GM20431 (cell line): ENCODE results near the gene TMEM207.

Experiments
- in situ Hi-C: fragments of 300-500 bp; cut with MseI, MboI; formaldehyde crosslinking; loops from one replicate; pipeline ENCODE4 v1.15.0; 2020; ENCODE audit warnings: low sequenced_read_pairs; ENCODE audit not compliant: unreplicated experiment

Gene TMEM207

GRCh38 chr3:190446573-190447279 is 3.0 kb downstream of the TMEM207 start:
- in situ Hi-C loops, result no loop called here

DNA sequence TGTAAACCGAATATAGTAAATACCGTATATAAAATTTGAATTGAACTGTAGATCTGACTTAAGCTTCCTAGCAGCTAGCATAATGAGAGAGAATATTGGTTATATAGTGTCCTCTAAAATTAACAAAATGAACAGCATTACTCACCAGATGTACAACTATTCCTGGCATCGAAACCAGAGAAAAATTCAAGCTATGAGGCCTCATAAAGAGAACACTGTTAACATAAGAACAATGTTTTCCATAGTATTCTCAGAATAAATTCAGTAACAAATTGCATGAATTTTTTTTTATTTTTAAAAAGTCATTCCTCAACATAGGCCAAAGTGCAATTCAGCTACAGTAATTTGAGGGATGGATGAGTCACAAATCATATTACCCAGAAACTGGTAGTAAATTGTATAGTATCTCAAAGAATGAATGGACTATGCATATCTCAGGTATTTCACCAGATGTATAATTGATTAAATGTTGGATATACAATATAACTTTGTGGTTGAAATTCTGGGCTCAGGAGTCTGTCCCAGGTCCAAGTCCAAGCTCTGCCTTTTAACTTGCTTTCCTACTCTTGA is 5.0 kb downstream of the TMEM207 start:
- in situ Hi-C loops, result no loop called here

GRCh38 chr3:190444006-190444405 is 5.7 kb downstream of the TMEM207 start:
- in situ Hi-C loops, result no loop called here

DNA sequence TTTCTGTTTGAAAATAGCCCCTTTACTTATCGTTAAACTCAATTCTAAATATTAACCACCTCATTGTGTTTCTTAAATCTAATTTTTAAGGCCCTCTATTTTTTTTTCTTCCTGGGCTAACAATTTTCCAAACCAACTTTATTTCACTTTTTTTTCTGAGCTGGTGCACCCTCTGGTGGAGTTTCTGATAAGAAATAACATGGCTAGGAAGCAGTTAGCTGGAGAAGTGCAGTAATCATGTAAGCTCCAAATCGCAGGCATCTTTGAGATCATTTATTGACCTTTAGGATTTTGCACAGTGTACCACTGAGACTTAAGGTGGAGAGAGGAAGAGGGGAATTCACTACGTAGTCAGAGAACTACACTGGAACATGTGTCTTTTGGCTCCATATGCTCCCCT is 6.4 kb downstream of the TMEM207 start:
- in situ Hi-C loops, result no loop called here

DNA sequence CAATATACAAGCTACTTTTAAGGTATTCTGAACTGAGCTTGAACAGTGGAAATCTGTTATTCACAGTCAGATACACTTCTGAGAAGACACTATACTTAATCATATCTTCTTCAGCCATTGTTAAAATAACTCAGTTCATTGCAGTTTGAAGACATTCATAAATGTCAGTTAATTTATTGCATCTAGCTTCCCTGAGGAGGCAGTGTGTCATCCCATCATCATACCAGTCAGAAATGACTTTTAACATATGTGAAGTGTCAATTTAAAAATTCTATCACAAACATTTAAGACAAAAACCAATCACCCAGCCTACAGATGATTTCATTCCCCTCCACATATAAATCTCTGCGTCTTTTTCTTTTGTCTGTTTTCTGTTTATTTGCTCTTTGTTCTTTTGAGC is 7.5 kb downstream of the TMEM207 start:
- in situ Hi-C loops, result no loop called here

DNA sequence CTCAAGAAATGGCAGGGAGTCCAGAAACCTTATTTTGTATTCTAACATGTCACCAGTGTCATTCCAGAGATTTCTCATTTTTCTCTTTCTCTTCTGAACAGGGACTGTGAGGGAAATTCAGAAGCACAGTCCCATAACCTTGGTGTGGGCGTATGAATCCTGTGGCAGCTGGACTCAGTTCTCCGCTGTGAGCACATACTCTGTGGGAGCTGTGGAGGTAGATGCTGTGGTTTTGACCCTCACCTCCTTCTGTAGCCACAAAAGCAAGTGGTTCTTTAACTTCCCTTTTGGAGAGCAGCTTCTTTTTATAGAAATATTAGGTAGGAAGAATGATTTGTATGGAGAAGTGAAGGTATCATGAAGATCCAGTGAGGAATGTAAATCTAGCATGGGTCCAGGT is 13.4 kb downstream of the TMEM207 start:
- in situ Hi-C loops, result no loop called here

- in situ Hi-C loops, result no loop called here
Measured at GRCh38 chr3:190435618-190436017, 14.1 kb downstream of the TMEM207 start.

- in situ Hi-C loops, result no loop called here
Measured at GRCh38 chr3:190433626-190434025, 16.1 kb downstream of the TMEM207 start.

DNA sequence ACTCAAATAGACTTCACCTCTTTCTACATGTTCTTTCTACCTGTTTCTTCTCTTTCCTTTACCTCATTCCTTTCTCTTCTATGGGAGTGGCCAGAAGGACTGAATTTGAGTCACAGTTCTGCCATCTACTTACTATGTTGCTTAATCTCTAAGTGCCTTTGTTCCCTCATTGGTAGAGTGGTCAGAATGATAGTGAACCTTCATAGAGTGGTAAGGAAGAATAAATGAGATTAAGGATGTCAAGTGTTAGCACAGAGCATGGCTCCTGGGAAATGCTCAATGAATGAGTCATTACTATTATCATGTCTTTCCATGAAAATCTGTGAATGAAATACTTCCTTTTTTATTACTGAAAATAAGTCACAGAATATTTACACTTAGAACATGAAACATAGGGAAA is 17.5 kb downstream of the TMEM207 start:
- in situ Hi-C loops, result no loop called here

GRCh38 chr3:190430906-190431305 is 18.8 kb downstream of the TMEM207 start:
- in situ Hi-C loops, result no loop called here

DNA sequence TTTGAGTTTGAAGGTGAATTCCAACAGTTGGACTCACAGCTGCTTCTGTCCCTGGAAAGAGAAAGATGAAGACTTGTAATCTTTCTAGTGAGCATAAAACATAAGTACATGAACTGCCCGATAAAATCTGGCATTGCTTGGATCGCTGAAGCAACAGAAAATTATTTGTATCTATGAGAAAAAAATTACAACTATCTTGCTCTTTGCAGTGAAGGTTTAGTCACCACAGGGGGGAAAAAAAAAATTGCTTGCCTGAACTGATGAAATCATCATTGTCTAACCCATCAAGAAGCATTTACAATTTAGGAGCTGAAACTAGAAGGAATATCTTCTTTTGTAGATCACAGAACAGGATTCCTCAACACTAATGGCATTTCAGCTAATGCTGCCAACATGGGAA is 20.0 kb downstream of the TMEM207 start:
- in situ Hi-C loops, result no loop called here

DNA sequence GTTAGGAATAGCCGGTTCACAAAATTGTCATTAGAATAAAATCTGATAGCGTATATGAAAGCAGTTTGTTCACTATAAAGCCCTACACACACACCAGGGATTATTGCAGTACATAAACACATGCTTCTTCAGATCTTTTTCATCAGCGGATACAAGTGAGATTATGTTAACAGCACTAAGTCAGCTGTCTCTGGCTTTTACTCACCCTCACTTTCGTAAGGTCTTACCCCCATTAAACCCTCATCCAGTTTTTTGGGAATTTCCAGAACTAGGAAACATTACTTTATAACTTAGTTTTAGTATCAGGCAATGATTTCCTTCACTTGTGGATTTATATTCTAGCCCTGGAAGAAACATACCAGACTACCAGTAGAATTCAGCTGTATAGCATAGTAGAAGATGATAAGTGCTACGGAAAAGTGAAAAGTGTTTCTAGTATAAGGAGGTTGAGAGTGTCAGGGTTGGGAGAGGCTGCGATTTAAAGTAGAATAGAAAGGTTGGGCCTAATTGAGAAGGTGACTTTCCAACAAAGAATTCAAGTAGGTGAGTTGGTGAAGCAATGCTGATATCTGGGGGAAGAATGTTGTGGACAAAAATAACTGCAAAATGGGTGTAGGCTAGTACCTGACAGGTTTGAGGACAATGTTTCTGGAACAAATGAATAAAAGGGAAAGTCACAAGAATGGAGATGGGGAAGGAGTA is 22.7 kb downstream of the TMEM207 start:
- in situ Hi-C loops, result no loop called here

DNA sequence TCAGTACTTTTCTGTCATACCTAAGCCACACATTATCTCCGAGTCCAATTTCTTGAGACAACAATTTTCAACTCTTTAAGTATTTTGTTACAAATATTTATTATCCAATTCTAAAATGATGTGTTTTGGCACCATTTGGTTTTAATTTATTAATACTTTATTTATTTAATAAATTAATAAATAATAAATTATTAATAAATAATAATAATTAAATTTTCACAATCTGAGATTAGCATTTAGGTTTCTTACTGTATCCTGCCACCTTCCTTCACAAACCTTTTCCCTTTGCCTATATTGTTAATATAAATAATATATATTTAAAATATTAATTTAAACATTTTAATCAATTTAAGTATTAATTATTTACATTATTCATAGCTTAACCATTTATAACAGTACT is 23.9 kb downstream of the TMEM207 start:
- in situ Hi-C loops, result no loop called here

DNA sequence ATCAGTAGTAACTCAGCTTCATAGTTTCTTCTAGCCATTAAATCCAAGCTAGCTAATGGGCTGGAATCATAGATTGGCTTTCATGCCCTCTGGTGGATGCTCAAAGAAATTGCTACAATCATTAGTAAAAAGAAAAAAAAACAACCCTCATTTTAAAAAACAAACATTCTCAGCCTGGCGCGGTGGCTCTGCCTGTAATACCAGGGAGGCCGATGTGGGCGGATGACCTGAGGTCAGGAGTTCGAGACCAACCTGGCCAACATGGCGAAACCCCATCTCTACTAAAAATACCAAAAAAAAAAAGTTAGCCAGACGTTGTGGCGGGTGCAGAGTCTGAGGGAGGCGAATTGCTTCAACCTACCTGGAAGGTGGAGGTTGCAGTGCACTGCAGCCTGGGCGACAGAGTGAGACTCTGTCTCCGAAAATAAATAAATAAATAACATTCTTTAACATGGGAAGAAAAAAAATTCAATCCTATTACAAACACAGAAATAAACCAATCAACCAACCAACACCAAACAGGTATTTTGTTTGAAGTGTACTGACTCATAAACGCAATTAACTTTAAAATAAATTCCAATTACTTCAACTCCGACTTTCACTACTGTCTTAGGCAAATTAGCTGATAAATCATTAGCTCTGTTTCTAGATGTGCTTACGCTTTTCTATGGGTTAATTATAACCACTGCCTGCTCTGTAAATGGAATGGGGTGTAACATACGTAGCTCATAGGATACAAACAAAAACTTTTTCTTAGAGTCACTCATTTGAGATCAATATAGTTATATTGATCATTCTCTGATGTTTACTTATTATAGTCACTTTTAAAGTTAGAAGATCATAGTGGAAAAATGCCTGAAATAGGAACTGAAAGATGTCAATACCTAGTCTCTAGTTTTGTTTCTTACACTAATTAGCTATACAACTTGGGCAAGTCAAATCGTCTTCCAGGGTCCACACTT is 24.9 kb downstream of the TMEM207 start:
- in situ Hi-C loops, result loop anchor here (25.0 kb wide), 1 partner anchor 462 kb away; no protein-coding TSS in a partner anchor

GRCh38 chr3:190424108-190424477 is 25.6 kb downstream of the TMEM207 start:
- in situ Hi-C loops, result loop anchor here (25.0 kb wide), 1 partner anchor 462 kb away; no protein-coding TSS in a partner anchor

DNA sequence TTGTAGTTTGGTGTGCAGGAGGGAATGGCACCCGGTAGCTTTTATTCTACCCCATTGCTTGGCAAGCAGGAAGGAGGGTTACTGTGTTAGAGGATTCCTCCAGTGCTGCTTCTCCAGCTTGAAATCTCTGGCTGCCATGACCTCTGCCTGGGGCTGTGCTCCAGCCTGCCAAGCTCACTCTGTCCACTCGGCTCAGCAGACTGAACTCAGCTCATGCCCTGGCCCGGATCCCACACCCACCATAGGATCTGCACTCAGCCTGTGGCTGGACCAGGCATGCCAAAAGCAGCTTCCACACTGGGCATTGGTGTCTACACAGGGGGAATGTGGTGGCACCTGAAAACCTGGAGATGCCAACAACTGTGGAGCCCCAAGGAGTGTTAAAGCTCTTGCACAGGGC is 35.4 kb downstream of the TMEM207 start:
- in situ Hi-C loops, result loop anchor here (25.0 kb wide), 1 partner anchor 452 kb away; no protein-coding TSS in a partner anchor

- in situ Hi-C loops, result loop anchor here (25.0 kb wide), 1 partner anchor 442 kb away; no protein-coding TSS in a partner anchor
Measured at GRCh38 chr3:190404715-190405114, 45.0 kb downstream of the TMEM207 start.

GRCh38 chr3:190401963-190402362 is 47.7 kb downstream of the TMEM207 start:
- in situ Hi-C loops, result loop anchor here (25.0 kb wide), 1 partner anchor 440 kb away; no protein-coding TSS in a partner anchor

GRCh38 chr3:190399677-190400076 is 50.0 kb downstream of the TMEM207 start:
- in situ Hi-C loops, result loop anchor here (25.0 kb wide), 1 partner anchor 437 kb away; no protein-coding TSS in a partner anchor

GRCh38 chr3:190397889-190398288 is 51.8 kb downstream of the TMEM207 start:
- in situ Hi-C loops, result no loop called here
